ENCODE measurements around the gene CENPL.
"Not testable (repeated sequence)": the region's sequence is repeated elsewhere in the genome, so short reads cannot be mapped to it uniquely, and the experiment has no call there.

The CENPL gene

DNA sequence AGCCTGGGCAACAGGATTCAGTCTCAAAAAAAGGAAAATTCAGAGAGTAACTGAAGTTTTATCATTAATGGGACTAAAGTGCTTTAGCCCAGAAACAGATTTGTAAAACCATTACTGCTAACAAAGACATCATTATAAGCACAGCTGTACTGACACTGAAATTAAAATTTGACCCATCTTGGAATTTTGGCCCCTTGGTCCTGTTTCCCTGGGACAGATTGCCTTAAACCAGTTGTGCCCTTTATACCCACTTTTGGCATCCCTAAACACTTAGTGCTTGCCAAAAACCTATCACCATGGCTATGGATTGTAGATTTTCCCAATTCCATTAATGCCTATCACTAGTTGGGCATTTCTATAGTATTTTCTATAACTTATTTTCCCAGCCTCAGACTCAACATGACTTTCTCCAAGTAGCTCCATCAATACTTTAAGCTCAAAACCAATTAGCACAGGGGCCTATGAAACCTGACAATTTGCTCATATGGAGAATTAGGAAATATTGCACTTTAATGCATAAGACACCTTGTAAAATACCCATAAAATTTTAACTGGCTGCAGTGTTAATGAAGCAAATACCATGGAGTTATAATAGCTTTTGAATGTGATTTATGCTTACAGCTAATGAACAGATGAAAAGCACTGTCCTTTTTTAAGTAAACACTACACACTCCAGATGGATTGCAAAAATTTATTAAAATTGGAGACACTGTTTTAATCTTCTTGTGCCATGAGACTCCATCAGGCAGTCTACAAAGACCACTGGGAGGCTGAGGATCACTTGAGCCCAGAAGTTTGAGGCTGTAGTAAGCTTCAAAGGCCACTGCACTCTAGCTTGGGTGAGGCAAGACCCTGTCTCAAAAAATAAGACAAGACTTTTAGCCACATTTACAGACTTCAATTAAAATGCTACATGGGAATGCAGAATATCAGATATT, 38.8 kb upstream of the CENPL start:
- Mint-ChIP-seq H3K9me3 (no peaks in the 10 kb centered on the region), H3K4me3 (peak overlapping the region; percentile 99), H3K4me1 (ENCODE audit: low read depth) (peaks cover 49% of the 10 kb centered on the region), H3K27ac (peak overlapping the region; percentile 99), H3K36me3 (ENCODE audit: low read depth) (peaks cover 68% of the 10 kb centered on the region), H3K27me3 (peaks cover 5% of the 10 kb centered on the region)

DNA sequence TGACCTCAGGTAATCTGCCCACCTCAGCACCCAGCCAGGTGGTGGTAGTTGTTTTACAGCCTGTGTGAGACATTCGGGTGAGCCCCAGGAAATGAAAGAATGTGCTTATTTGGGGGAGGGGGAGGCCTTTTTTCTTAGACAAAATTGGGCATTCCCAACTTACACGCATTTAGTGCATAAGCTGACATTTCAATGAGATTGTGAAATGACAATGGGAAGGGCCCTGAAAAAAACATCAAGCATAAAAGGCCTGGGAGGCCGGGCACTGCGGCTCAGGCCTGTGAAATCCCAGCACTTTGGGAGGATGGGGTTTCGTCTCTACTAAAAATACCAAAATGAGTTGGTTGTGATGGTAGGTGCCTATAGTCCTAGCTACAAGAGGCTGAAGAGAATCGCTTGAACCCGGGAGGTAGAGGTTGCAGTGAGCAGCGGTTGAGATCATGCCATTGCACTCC, 38.1 kb upstream of the CENPL start:
- peaks cover 5% of the 10 kb centered on the region for H3K27me3 Mint-ChIP-seq
- peaks cover 71% of the 10 kb centered on the region for H3K36me3 Mint-ChIP-seq (ENCODE audit: low read depth)
- peak overlapping the region; percentile 99 for H3K27ac Mint-ChIP-seq
- no peaks in the 10 kb centered on the region for H3K9me3 Mint-ChIP-seq
- peak overlapping the region; percentile 99 for H3K4me3 Mint-ChIP-seq
- peaks cover 47% of the 10 kb centered on the region for H3K4me1 Mint-ChIP-seq (ENCODE audit: low read depth)

DNA sequence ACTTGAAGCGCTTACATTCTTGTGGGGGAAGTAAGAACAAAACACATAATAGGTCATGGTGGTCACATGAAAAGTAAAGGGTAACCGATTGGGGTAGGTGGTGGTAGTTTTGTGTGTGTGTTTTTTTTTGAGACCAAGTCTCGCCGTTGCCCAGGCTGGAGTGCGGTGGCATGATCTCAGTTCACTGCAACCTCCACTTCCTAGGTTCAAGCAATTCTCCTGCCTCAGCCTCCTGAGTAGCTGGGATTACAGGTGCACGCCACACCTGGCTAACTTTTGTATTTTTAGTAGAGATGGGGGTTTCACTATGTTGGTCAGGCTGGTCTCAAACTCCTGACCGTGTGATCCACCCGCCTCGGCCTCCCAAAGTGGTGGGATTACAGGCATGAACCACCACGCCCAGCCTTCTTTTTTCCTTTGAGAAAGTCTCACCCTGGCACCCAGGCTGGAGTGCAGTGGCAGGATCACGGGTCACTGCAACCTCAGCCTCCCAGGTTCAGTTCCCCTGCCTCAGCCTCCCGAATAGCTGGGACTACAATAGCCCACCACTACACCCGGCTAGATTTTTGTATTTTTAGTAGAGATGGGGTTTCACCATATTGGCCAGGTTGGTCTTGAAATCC, 37.6 kb upstream of the CENPL start:
- Mint-ChIP-seq H3K36me3 (ENCODE audit: low read depth) (peaks cover 66% of the 10 kb centered on the region), H3K27ac (peak overlapping the region; percentile 99), H3K4me1 (ENCODE audit: low read depth) (peaks cover 45% of the 10 kb centered on the region), H3K4me3 (peak overlapping the region; percentile 61)
- not testable (repeated sequence) for H3K27me3 Mint-ChIP-seq, H3K9me3 Mint-ChIP-seq

DNA sequence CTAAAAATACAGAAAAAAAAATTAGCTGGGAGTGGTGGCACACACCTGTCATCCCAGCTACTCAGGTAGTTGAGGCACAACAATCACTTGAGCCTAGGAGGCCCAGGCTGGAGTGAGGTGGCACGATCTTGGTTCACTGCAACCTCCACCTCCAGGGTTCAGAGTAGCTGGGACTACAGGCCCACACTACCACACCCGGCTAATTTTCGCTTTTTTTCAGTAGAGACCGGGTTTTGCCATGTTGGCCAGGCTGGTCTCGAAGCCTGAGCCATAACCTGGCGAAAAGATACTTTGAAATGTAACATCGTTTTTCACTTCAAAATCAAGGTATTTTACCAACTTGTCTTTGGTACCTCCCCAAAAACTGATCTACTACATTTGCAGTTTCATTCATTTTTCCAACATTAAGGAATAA, 37.1 kb upstream of the CENPL start:
- peaks cover 3% of the 10 kb centered on the region for H3K27me3 Mint-ChIP-seq
- peaks cover 41% of the 10 kb centered on the region for H3K4me1 Mint-ChIP-seq (ENCODE audit: low read depth)
- no peaks in the 10 kb centered on the region for H3K9me3 Mint-ChIP-seq
- H3K36me3 Mint-ChIP-seq (ENCODE audit: low read depth), result peaks cover 61% of the 10 kb centered on the region
- peak overlapping the region; percentile 99 for H3K27ac Mint-ChIP-seq
- peak overlapping the region; percentile 61 for H3K4me3 Mint-ChIP-seq

DNA sequence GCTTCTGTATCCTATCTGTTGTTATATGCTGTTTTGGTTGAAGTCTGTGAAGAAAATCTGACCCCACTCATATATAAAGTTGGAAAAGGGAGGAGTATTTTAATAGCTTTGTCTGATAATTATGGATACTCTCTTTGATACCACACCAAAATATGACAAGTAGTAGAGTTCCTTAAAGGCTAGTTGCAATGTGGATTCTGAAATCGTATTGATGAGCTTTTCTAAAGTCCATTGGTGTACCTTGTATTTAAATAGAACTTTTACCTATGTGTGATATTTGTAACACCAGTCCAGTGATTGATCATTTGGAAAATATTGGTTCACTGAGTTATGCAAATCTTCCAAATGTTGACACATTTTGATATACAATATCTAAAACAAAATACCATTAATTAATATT, 35.4 kb upstream of the CENPL start:
- Mint-ChIP-seq H3K27ac (peak overlapping the region; percentile 52), H3K9me3 (no peaks in the 10 kb centered on the region), H3K4me1 (ENCODE audit: low read depth) (peaks cover 25% of the 10 kb centered on the region), H3K36me3 (ENCODE audit: low read depth) (peaks cover 61% of the 10 kb centered on the region), H3K4me3 (no peak overlapping the region), H3K27me3 (no peaks in the 10 kb centered on the region)

DNA sequence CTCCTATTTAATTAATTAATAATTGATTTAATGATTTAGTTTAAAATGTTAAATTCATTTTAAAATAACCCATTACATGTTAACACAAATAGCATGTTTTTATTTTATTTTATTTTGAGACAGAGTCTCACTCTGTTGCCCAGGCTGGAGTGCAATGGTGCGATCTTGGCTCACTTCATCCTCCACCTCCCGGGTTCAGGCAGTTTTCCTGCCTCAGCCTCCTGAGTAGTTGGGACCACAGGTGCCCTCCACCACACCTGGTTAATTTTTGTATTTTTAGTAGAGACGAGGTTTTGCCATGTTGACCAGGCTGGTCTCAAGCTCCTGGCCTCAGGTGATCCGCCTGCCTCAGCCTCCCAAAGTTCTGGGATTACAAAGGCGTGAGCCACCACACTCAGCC, 34.9 kb upstream of the CENPL start:
- H3K27me3 Mint-ChIP-seq, H3K27ac Mint-ChIP-seq, H3K4me3 Mint-ChIP-seq, H3K9me3 Mint-ChIP-seq: not testable (repeated sequence)
- Mint-ChIP-seq H3K36me3 (ENCODE audit: low read depth) (peaks cover 60% of the 10 kb centered on the region), H3K4me1 (ENCODE audit: low read depth) (peaks cover 21% of the 10 kb centered on the region)

DNA sequence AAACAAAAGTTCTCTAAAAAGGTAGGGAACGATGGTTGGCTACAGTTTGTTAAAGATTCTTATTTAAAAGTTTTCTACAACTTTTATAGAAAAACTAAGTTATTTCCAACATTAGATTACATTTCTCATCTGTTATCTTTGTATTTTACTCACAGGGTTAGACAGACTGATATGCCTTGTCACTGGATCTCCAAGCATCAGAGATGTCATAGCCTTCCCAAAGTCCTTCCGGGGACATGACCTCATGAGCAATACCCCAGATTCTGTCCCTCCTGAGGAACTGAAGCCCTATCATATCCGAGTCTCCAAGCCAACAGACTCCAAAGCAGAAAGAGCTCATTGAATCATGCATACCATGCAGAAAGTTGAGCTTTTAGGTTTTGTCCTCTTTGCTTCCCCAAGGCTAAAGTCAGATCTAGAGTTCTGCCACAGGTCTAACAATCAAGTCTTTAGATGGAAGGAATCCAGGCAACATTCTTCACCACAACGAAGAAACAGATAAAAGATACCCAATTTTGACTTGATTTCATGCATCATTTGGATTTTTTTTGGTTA, 32.8 kb upstream of the CENPL start:
- H3K36me3 Mint-ChIP-seq (ENCODE audit: low read depth), result peaks cover 58% of the 10 kb centered on the region
- H3K9me3 Mint-ChIP-seq, result no peaks in the 10 kb centered on the region
- H3K4me3 Mint-ChIP-seq, result no peak overlapping the region
- H3K4me1 Mint-ChIP-seq (ENCODE audit: low read depth), result peaks cover 4% of the 10 kb centered on the region
- no peak overlapping the region for H3K27ac Mint-ChIP-seq
- H3K27me3 Mint-ChIP-seq, result no peaks in the 10 kb centered on the region

DNA sequence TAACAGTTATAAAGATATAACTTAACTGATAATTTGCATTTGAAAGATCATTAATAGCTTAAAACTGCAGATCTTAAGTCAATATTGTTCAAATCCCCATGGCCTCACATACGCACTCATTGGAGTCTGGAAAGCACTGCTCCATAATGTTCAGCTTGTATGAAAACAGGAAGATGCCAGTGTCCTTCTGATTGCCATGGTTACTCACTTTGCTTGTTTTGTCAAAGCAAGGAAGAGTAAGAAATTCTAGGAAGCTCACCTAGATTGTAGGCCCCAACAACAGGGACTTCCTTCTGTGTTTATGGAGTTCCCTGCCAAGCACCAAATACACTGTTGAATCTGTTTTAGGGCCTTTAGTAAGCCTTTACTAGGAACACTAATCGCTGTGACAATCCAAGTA, 32.2 kb upstream of the CENPL start:
- Mint-ChIP-seq H3K4me3 (no peak overlapping the region), H3K4me1 (ENCODE audit: low read depth) (peaks cover 1% of the 10 kb centered on the region), H3K9me3 (no peaks in the 10 kb centered on the region), H3K27ac (no peak overlapping the region), H3K36me3 (ENCODE audit: low read depth) (peaks cover 58% of the 10 kb centered on the region), H3K27me3 (no peaks in the 10 kb centered on the region)

DNA sequence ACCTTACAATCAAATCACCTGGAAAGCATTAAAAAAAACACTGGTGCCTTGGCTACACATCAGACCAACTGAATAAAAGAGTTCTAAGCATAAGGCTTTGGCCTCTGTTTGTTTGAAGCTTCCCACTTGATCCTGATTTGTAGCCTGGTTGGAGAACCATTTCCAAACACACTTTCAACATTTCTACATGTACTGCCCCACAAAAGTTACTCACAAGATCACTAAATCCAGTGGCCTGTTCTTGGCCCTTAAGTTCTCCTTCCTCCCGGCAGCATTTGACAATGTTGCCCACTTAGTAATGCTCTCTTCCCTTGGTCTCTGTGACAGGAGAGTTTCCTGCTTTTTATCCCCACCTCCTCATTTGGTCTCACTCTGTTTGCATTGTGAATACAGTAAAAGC, 31.3 kb upstream of the CENPL start:
- H3K27me3 Mint-ChIP-seq, result no peaks in the 10 kb centered on the region
- no peaks in the 10 kb centered on the region for H3K4me1 Mint-ChIP-seq (ENCODE audit: low read depth)
- H3K27ac Mint-ChIP-seq, result no peak overlapping the region
- peaks cover 63% of the 10 kb centered on the region for H3K36me3 Mint-ChIP-seq (ENCODE audit: low read depth)
- no peak overlapping the region for H3K4me3 Mint-ChIP-seq
- H3K9me3 Mint-ChIP-seq, result no peaks in the 10 kb centered on the region

DNA sequence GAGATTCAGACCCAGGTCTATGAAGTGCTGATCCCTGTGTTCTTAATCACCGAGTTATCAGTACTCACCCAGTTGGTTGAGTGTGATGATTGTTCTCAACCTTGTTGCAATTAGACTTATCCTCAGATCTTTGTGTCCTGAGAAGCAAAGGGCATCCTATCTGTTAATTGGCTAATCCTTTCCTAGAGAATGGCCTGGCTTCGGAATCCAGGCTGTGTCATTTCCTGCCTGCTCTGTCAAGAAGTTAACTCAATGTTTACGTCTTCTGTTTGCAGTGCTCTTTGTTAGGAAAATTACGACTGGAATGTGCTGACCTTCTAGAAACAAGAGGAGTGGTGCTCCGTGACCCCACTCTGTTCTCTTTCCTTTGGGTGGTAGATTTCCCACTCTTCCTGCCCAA, 28.4 kb upstream of the CENPL start:
- H3K9me3 Mint-ChIP-seq, result no peaks in the 10 kb centered on the region
- no peaks in the 10 kb centered on the region for H3K4me1 Mint-ChIP-seq (ENCODE audit: low read depth)
- no peak overlapping the region for H3K4me3 Mint-ChIP-seq
- H3K27me3 Mint-ChIP-seq, result no peaks in the 10 kb centered on the region
- H3K27ac Mint-ChIP-seq, result no peak overlapping the region
- peaks cover 69% of the 10 kb centered on the region for H3K36me3 Mint-ChIP-seq (ENCODE audit: low read depth)

DNA sequence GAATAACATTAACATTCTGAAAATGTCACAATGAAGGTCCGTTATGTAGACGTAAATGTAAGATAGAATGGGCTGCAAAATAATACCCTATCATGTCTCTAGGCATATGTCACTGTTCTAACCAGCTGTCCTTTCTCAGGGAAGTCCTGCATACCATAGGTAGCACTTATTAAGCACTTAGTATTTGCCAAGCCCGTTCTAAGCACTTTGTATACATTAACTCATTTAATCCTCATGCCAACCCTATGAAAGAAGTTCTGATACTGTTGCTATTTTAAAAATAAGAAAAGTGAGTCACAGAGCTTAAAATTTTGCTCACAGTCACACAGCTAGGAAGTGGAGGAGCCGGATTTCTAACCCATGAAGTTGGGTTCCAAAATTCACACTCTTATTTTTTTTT, 27.4 kb upstream of the CENPL start:
- H3K36me3 Mint-ChIP-seq (ENCODE audit: low read depth), result peaks cover 70% of the 10 kb centered on the region
- no peaks in the 10 kb centered on the region for H3K4me1 Mint-ChIP-seq (ENCODE audit: low read depth)
- no peaks in the 10 kb centered on the region for H3K9me3 Mint-ChIP-seq
- no peaks in the 10 kb centered on the region for H3K27me3 Mint-ChIP-seq
- no peak overlapping the region for H3K4me3 Mint-ChIP-seq
- H3K27ac Mint-ChIP-seq, result no peak overlapping the region

DNA sequence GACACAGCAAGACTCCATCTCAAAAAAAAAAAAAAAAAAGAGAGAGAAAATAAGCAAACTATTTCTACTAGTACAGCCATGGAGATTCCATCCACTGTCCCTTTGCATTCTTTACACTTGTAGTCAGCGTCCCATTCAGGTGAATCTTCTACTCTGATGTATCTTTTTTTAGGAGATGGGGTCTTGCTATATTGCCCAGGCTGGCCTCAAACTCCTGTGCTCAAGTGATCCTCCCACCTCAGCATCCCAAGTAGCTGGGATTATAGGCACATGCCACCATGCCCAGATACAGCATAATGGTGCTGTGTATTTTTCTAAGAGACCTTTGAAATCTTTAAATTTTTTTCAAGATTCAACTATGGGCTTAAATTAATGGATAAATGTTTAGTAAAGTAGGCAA, 8.1 kb upstream of the CENPL start:
- Mint-ChIP-seq H3K4me3 (no peak overlapping the region), H3K9me3 (no peaks in the 10 kb centered on the region), H3K27me3 (no peaks in the 10 kb centered on the region), H3K4me1 (ENCODE audit: low read depth) (peaks cover 5% of the 10 kb centered on the region), H3K27ac (no peak overlapping the region), H3K36me3 (ENCODE audit: low read depth) (peaks cover 56% of the 10 kb centered on the region)

DNA sequence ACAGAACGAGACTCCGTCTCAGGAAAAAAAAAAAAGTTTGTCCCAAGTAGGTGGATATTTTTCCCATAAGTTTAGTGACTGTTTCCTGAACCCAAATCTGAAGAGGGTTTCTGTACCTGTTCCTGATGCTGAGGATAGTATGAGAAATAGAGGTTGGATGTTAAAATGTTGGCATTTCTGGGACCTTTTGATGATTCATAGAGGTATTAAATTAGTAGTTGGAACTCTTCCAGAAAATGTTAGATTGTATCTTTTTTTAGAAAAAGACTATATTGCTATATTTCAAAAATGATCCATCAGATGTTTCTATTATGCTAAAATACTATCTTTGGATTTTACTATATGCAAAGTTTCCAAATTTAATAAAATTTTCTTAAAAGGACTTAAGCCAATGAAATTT, 2.9 kb upstream of the CENPL start:
- Mint-ChIP-seq H3K9me3 (no peaks in the 10 kb centered on the region), H3K27me3 (no peaks in the 10 kb centered on the region), H3K4me1 (ENCODE audit: low read depth) (peaks cover 45% of the 10 kb centered on the region), H3K36me3 (ENCODE audit: low read depth) (peaks cover 47% of the 10 kb centered on the region), H3K4me3 (peak overlapping the region; percentile 51), H3K27ac (no peak overlapping the region)

DNA sequence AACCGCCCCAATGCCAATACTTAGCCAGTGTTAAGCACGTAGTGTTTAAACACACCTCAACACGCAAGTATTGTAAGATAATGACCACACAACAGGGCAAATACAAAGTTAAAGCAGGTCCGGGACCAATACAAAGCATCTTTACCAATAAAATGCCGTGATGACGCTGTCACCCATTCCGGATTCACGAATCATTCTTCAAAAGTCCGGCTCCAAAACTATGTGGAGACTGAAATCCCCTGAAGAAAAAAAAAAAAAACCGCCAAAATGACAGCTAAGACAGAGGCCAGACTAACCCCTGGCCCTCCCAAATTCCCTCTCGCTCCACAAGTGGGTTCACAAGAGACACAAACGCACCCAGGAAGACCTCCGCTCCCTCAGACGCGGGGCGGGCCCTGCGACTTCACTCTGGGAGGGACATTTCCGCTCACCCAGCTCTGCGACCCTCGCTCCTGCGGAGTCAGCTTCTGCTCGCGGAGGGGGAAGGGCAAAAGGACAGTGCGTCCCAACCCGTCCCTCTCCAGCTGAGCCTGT, 835 bp downstream of the CENPL start:
- Mint-ChIP-seq H3K9me3 (no peaks in the 10 kb centered on the region), H3K36me3 (ENCODE audit: low read depth) (peaks cover 33% of the 10 kb centered on the region), H3K4me1 (ENCODE audit: low read depth) (peaks cover 59% of the 10 kb centered on the region), H3K27me3 (no peaks in the 10 kb centered on the region), H3K27ac (peak overlapping the region; percentile 99), H3K4me3 (peak overlapping the region; percentile 99)

DNA sequence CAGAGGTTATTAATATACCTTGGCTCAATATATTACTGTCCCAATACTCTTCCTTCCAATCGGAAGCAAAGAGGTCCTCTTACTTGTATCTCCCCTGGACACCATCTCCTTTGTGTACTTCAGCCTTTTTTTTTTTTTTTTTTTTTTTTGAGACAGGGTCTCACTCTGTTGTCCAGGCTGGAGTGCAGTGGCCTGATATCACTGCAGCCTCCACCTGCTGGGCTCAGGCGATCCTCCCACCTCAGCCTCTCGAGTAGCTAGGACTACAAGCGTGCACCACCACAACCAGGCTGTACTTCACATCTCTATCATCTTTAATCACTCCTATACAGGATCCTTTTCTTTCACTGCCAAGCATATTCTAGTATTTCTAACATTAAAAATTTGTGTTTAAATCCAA, 3.0 kb downstream of the CENPL start:
- no peak overlapping the region for H3K27ac Mint-ChIP-seq
- H3K36me3 Mint-ChIP-seq (ENCODE audit: low read depth), result peaks cover 33% of the 10 kb centered on the region
- no peaks in the 10 kb centered on the region for H3K9me3 Mint-ChIP-seq
- no peak overlapping the region for H3K4me3 Mint-ChIP-seq
- H3K4me1 Mint-ChIP-seq (ENCODE audit: low read depth), result peaks cover 47% of the 10 kb centered on the region
- H3K27me3 Mint-ChIP-seq, result no peaks in the 10 kb centered on the region

Measured in stimulated activated naive CD8-positive, alpha-beta T cell treated with anti-CD3 and anti-CD28 coated beads, Interleukin-15, Interleukin-2, amounts not matched to agents 100 ng/mL and 50 ng/mL, for 24 hours (primary cell).